C4-2B (cell line): Measurements from ENCODE around the gene ZNF584.
"Not testable (repeated sequence)": the region's sequence is repeated elsewhere in the genome, so short reads cannot be mapped to it uniquely, and the experiment has no call there.

ENCODE experiments used
- ZFX ChIP-seq: fragments of 450-650 bp; IDR thresholded peaks from 2 replicates; pipeline ENCODE4 v1.6.1; 2017
- TF ChIP-seq, protein P1 (sequence below): fragments of 450-650 bp; conservative IDR thresholded peaks from 2 replicates; pipeline ENCODE4 v1.5.1; 2017; ENCODE audit warnings: mild to moderate bottlenecking

DNA sequence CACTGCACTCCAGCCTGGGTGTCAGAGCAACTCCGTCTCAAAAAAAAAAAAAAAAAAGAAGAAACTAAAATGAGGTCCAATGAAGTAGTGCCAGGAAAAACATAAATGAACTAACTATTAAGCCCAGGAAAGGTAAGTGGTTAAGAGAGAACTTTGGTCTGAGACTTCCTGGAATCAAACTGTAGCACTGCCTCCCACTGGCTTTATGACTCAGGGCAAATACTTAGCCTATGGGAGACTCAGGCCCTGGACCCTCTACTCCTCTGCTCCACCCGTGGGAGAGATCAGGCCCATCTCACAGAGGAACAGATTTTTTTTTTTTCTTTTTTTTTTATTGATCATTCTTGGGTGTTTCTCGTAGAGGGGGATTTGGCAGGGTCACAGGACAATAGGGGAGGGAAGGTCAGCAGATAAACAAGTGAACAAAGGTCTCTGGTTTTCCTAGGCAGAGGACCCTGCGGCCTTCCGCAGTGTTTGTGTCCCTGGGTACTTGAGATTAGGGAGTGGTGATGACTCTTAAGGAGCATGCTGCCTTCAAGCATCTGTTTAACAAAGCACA is 4.5 kb upstream of the ZNF584 start:
- TF ChIP-seq, protein P1, sequence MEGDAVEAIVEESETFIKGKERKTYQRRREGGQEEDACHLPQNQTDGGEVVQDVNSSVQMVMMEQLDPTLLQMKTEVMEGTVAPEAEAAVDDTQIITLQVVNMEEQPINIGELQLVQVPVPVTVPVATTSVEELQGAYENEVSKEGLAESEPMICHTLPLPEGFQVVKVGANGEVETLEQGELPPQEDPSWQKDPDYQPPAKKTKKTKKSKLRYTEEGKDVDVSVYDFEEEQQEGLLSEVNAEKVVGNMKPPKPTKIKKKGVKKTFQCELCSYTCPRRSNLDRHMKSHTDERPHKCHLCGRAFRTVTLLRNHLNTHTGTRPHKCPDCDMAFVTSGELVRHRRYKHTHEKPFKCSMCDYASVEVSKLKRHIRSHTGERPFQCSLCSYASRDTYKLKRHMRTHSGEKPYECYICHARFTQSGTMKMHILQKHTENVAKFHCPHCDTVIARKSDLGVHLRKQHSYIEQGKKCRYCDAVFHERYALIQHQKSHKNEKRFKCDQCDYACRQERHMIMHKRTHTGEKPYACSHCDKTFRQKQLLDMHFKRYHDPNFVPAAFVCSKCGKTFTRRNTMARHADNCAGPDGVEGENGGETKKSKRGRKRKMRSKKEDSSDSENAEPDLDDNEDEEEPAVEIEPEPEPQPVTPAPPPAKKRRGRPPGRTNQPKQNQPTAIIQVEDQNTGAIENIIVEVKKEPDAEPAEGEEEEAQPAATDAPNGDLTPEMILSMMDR, result not testable (repeated sequence)
- TF ChIP-seq ZFX, result not testable (repeated sequence)
